H9 (cell line): ENCODE measurements around the gene NKX1-1. TPM values are rescaled to one million over a fixed set of nuclear protein-coding genes. Genes with fewer than 3 reads are reported as not detected.

Source experiments
- DNase-seq: peaks from one replicate; pipeline ENCODE4 v3.0.0-alpha.2; 2017
- H2AFZ ChIP-seq: one replicate; pipeline ENCODE4 v1.6.1; 2013; ENCODE audit warnings: mild to moderate bottlenecking, low read length, control low read depth, moderate library complexity
- H2AK5ac ChIP-seq: 2 replicates; pipeline ENCODE4 v1.6.1; 2013; ENCODE audit warnings: low read length, control low read depth, mixed read lengths; ENCODE audit not compliant: insufficient read length
- H2BK120ac ChIP-seq: one replicate; pipeline ENCODE4 v1.6.1; 2013; ENCODE audit warnings: low read depth, mild to moderate bottlenecking, low read length, control low read depth, inconsistent platforms; ENCODE audit not compliant: poor library complexity, severe bottlenecking
- H2BK12ac ChIP-seq: 2 replicates; pipeline ENCODE4 v1.6.1; 2013; ENCODE audit warnings: low read length, control low read depth, mixed read lengths, low read depth; ENCODE audit not compliant: insufficient read length
- H2BK15ac ChIP-seq: 2 replicates; pipeline ENCODE4 v1.6.1; 2013; ENCODE audit warnings: low read depth, low read length, control low read depth
- H2BK20ac ChIP-seq: one replicate; pipeline ENCODE4 v1.6.1; 2013; ENCODE audit warnings: low read depth, mild to moderate bottlenecking, low read length, control low read depth, inconsistent platforms; ENCODE audit not compliant: poor library complexity, severe bottlenecking
- H2BK5ac ChIP-seq: 2 replicates; pipeline ENCODE4 v1.6.1; 2013; ENCODE audit warnings: low read length, control low read depth, mixed read lengths; ENCODE audit not compliant: insufficient read length
- H3K14ac ChIP-seq: 2 replicates; pipeline ENCODE4 v1.6.1; 2013; ENCODE audit warnings: low read length, control low read depth; ENCODE audit not compliant: insufficient read depth
- H3K18ac ChIP-seq: 2 replicates; pipeline ENCODE4 v1.6.1; 2013; ENCODE audit warnings: low read depth, mild to moderate bottlenecking, mixed read lengths, low read length, control low read depth; ENCODE audit not compliant: insufficient read length
- H3K23ac ChIP-seq: 2 replicates; pipeline ENCODE4 v1.6.1; 2013; ENCODE audit warnings: low read length, control low read depth, mixed read lengths, low read depth; ENCODE audit not compliant: insufficient read length
- H3K23me2 ChIP-seq: 2 replicates; pipeline ENCODE4 v1.6.1; 2013; ENCODE audit warnings: low read depth, mild to moderate bottlenecking, mixed read lengths, low read length, control low read depth; ENCODE audit not compliant: insufficient read length, poor library complexity, severe bottlenecking
- H3K27ac ChIP-seq: 2 replicates; pipeline ENCODE4 v1.5.1; 2013; ENCODE audit warnings: low read length, control low read depth, mixed read lengths, low read depth; ENCODE audit not compliant: insufficient read length
- H3K27me3 ChIP-seq: 2 replicates; pipeline ENCODE4 v1.6.1; 2013; ENCODE audit warnings: low read length, control low read depth, inconsistent platforms; ENCODE audit not compliant: insufficient read depth
- H3K4ac ChIP-seq: 2 replicates; pipeline ENCODE4 v1.6.1; 2013; ENCODE audit warnings: low read depth, mild to moderate bottlenecking, control low read depth, inconsistent platforms, low read length, moderate library complexity
- H3K4me1 ChIP-seq: 2 replicates; pipeline ENCODE4 v1.6.1; 2013; ENCODE audit warnings: low read length, control low read depth, inconsistent platforms; ENCODE audit not compliant: insufficient read depth
- H3K4me2 ChIP-seq: 2 replicates; pipeline ENCODE4 v1.6.1; 2013; ENCODE audit warnings: low read length, control low read depth, mixed read lengths; ENCODE audit not compliant: insufficient read length, insufficient read depth
- H3K56ac ChIP-seq: 2 replicates; pipeline ENCODE4 v1.6.1; 2013; ENCODE audit warnings: low read depth, mild to moderate bottlenecking, mixed read lengths, low read length, control low read depth; ENCODE audit not compliant: insufficient read length
- H3K79me1 ChIP-seq: 2 replicates; pipeline ENCODE4 v1.6.1; 2013; ENCODE audit warnings: low read depth, mild to moderate bottlenecking, moderate library complexity, low read length, control low read depth, inconsistent platforms; ENCODE audit not compliant: insufficient read depth, poor library complexity, severe bottlenecking
- H3K79me2 ChIP-seq: 2 replicates; pipeline ENCODE4 v1.6.1; 2013; ENCODE audit warnings: low read length, control low read depth, inconsistent platforms; ENCODE audit not compliant: insufficient read depth
- H3K9ac ChIP-seq: 2 replicates; pipeline ENCODE4 v1.6.1; 2013; ENCODE audit warnings: low read length, control low read depth, mixed read lengths; ENCODE audit not compliant: insufficient read length; ENCODE audit errors: extremely low read depth
- H3K9me3 ChIP-seq: one replicate; pipeline ENCODE4 v1.6.1; 2013; ENCODE audit warnings: low read depth, low read length, inconsistent platforms; ENCODE audit not compliant: control insufficient read depth
- H3T11ph ChIP-seq: one replicate; pipeline ENCODE4 v1.6.1; 2013; ENCODE audit warnings: mild to moderate bottlenecking, low read length, control low read depth, inconsistent platforms
- H4K20me1 ChIP-seq: one replicate; pipeline ENCODE4 v1.6.1; 2013; ENCODE audit not compliant: control insufficient read depth, insufficient read length, insufficient read depth
- H4K5ac ChIP-seq: 2 replicates; pipeline ENCODE4 v1.6.1; 2013; ENCODE audit warnings: low read depth, mild to moderate bottlenecking, mixed read lengths, low read length, control low read depth; ENCODE audit not compliant: insufficient read length
- H4K8ac ChIP-seq: replicated peaks from 2 replicates; pipeline ENCODE4 v1.6.1; 2013; ENCODE audit warnings: low read length, control low read depth, mixed read lengths, low read depth; ENCODE audit not compliant: insufficient read length
- H4K91ac ChIP-seq: 2 replicates; pipeline ENCODE4 v1.6.1; 2013; ENCODE audit warnings: low read depth, mild to moderate bottlenecking, moderate library complexity, mixed read lengths, low read length, control low read depth; ENCODE audit not compliant: insufficient read length
- H3K27ac Mint-ChIP-seq, 3 experiments: 2 replicates in 2 of 3; 3 replicates in 1 of 3; pipeline ENCODE4 v1.8.0; 2020 to 2021; ENCODE audit warnings: mixed read lengths in 3 of 3, mild to moderate bottlenecking in 1 of 3, moderate library complexity in 1 of 3
- H3K27me3 Mint-ChIP-seq: 2 replicates; pipeline ENCODE4 v1.8.0; 2021; ENCODE audit warnings: low read depth, mild to moderate bottlenecking, moderate library complexity, mixed read lengths
- H3K36me3 Mint-ChIP-seq, 3 experiments: 2 replicates in 2 of 3; 3 replicates in 1 of 3; pipeline ENCODE4 v1.8.0; 2020 to 2021; ENCODE audit warnings: low read depth in 3 of 3, mixed read lengths in 3 of 3; ENCODE audit not compliant: insufficient read depth in 1 of 3
- H3K4me1 Mint-ChIP-seq, 2 experiments: 2 replicates each; pipeline ENCODE4 v1.8.0; 2020; ENCODE audit warnings: mixed read lengths in 2 of 2
- H3K4me3 Mint-ChIP-seq, 2 experiments: 2 replicates in 1 of 2; 3 replicates in 1 of 2; pipeline ENCODE4 v1.8.0; 2020 to 2021; ENCODE audit warnings: mild to moderate bottlenecking in 2 of 2, mixed read lengths in 2 of 2, moderate library complexity in 1 of 2
- H3K9me3 Mint-ChIP-seq, 2 experiments: 2 replicates in 1 of 2; 3 replicates in 1 of 2; pipeline ENCODE4 v1.8.0; 2020; ENCODE audit warnings: mild to moderate bottlenecking in 2 of 2, mixed read lengths in 2 of 2, moderate library complexity in 1 of 2
- WGBS: extraction: QIAGEN DNeasy Blood & Tissue Kit; methylation state at CpG from one replicate; pipeline ENCODE4 v1.1.7; 2013; ENCODE audit warnings: missing lambda C conversion rate, low lambda C conversion rate, mixed read lengths; ENCODE audit not compliant: insufficient read length; ENCODE audit errors: extremely low coverage; 5-methylcytosine and 5-hydroxymethylcytosine counted together
- total RNA-seq: library from RNA; stranded (reverse); gene quantifications from 2 replicates; pipeline ENCODE4 v1.2.1, GENCODE V29; 2021
- TF ChIP-seq, protein P1 (sequence below): fragments of 200-600 bp; sonication (generic); conservative IDR thresholded peaks from 3 replicates; pipeline ENCODE4 v1.8.0; 2021; ENCODE audit warnings: antibody characterized with exemption, mild to moderate bottlenecking

The NKX1-1 gene
- total RNA-seq, 1 experiment from 2014 or later: not detected

DNA sequence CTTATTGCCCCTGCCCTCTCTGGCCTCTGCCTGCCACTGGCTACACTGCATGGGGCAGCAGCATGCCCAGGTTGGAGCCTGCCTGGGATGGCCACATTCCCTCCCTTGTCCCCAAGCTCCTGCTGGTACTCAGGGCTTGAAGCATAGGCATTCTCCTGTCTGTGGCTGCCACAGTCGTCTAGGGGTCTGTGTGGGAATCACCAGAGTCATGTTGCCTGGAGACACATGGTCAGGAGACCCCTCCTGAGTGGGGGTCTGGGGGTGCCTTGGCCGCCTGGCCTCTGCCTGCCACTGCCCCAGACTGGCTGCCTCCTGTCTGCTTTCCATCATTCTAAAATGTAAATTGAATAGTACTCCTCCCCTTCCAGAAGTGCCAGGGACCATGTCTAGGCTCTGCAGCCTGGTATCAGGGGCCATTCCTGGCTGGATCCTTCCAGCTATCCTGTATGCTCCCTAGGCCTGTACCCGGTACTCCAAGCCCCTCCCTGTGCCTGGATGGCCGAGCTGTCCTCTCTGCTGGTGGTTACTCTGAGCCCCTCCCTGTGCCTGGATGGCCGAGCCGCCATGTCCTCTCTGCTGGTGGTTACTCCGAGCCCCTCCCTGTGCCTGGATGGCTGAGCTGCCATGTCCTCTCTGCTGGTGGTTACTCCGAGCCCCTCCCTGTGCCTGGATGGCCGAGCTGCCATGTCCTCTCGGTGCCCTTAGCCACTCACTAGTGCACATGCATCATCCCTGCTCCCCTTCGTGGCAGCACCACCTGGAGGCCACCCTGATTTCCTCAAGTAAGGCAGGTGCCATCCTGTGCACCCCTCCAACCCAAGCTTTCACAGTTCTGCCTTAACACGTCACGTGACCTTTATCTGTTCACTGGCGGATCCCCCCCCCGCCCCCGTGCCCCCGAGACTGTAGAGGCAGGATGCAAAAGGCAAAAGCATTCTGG, 5.5 kb upstream of the NKX1-1 start:
- Histone ChIP-seq H2BK15ac (no peak overlapping the region), H3K79me1 (no peaks in the 10 kb centered on the region), H4K91ac (no peak overlapping the region), H2AK5ac (no peak overlapping the region), H3K14ac (no peak overlapping the region), H3K23ac (no peak overlapping the region), H4K8ac (no peak overlapping the region), H3K4ac (no peak overlapping the region), H3K79me2 (no peaks in the 10 kb centered on the region), H3T11ph (no peak overlapping the region), H3K56ac (no peak overlapping the region), H3K9ac (no peak overlapping the region), H3K9me3 (no peaks in the 10 kb centered on the region), H4K20me1 (no peaks in the 10 kb centered on the region), H2BK120ac (no peak overlapping the region), H2BK12ac (no peak overlapping the region), H2BK5ac (no peak overlapping the region), H3K18ac (no peak overlapping the region), H3K27ac (no peak overlapping the region), H3K4me2 (no peak overlapping the region), H3K23me2 (peaks cover 5% of the 10 kb centered on the region), H4K5ac (no peak overlapping the region), H2BK20ac (no peak overlapping the region), H2AFZ (no peak overlapping the region), H3K4me1 (no peaks in the 10 kb centered on the region; the same call in 1 of the 2 replicates), H3K27me3 (peaks cover 44% of the 10 kb centered on the region)
- Mint-ChIP-seq H3K27me3 (peaks cover 65% of the 10 kb centered on the region), H3K4me3 (no peak overlapping the region), H3K4me1 (peaks cover 4 to 13% of the 10 kb centered on the region in 2 experiments; a peak in 3 of 4 replicates), H3K36me3 (peaks cover 0 to 2% (median 0%) of the 10 kb centered on the region in 3 experiments; a peak in 3 of 7 replicates), H3K9me3 (peaks cover 0 to 2% of the 10 kb centered on the region in 2 experiments; a peak in 3 of 5 replicates), H3K27ac (no peak overlapping the region)
- DNase-seq: peak; percentile 37
- TF ChIP-seq, protein P1, sequence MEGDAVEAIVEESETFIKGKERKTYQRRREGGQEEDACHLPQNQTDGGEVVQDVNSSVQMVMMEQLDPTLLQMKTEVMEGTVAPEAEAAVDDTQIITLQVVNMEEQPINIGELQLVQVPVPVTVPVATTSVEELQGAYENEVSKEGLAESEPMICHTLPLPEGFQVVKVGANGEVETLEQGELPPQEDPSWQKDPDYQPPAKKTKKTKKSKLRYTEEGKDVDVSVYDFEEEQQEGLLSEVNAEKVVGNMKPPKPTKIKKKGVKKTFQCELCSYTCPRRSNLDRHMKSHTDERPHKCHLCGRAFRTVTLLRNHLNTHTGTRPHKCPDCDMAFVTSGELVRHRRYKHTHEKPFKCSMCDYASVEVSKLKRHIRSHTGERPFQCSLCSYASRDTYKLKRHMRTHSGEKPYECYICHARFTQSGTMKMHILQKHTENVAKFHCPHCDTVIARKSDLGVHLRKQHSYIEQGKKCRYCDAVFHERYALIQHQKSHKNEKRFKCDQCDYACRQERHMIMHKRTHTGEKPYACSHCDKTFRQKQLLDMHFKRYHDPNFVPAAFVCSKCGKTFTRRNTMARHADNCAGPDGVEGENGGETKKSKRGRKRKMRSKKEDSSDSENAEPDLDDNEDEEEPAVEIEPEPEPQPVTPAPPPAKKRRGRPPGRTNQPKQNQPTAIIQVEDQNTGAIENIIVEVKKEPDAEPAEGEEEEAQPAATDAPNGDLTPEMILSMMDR: peak; percentile 32; the same call in 2 of the 3 replicates
- WGBS: no CpG with 5 or more reads among the region's 17 CpGs
